GM21390 (cell line): ENCODE measurements around the gene DONSON.

Experiments
- ATAC-seq: cut with Tn5 transposase; IDR thresholded peaks from one replicate; pipeline ENCODE4 v1.9.1; 2021; ENCODE audit not compliant: unreplicated experiment

The DONSON gene

GRCh38 chr21:33541756-33542639 lies 46.5 kb downstream of the DONSON start, which contains the start of gene GART:
TSS of gene GART (minus strand) at chr21:33542117. CDS start at chr21:33539315, 2,802 bp downstream.
- ATAC-seq: peak; percentile 51

GRCh38 chr21:33541105-33541711 lies 47.3 kb downstream of the DONSON start:
- no peak for ATAC-seq

GRCh38 chr21:33540711-33541104 lies 47.8 kb downstream of the DONSON start:
- no peak for ATAC-seq

- ATAC-seq: no peak
Observed at GRCh38 chr21:33539616-33540015, 48.9 kb downstream of the DONSON start.

GRCh38 chr21:33537212-33537611 lies 51.3 kb downstream of the DONSON start:
- no peak for ATAC-seq

- no peak for ATAC-seq
Observed at GRCh38 chr21:33531007-33531406, 57.5 kb downstream of the DONSON start.
